Adrenal gland (tissue), 12 donors: ENCODE results near the gene ZNF215. TPM values are rescaled to one million over a fixed set of nuclear protein-coding genes. Genes with fewer than 3 reads are reported as not detected.

Experiments used
- DNase-seq, 7 donors: peaks; one replicate each; pipeline ENCODE4 v3.0.0-alpha.2; 2019 to 2020
- H3K27ac ChIP-seq, 5 donors: fragments of 200-600 bp; sonication (generic) in 4 of 5; 1 replicate in 3 of 5; 2 replicates in 2 of 5; pipeline versions ENCODE4 v1.5.1 to v1.8.0; 2016 to 2020; ENCODE audit warnings: mild to moderate bottlenecking in 1 of 5
- H3K27me3 ChIP-seq: fragments of 200-600 bp; 2 replicates; pipeline ENCODE4 v1.8.0; 2021
- H3K36me3 ChIP-seq, 2 donors: fragments of 200-600 bp; replicated peaks in 1 of 2; 1 replicate in 1 of 2; 2 replicates in 1 of 2; pipeline versions ENCODE4 v1.5.1 to v1.8.0; 2018 to 2022
- H3K4me1 ChIP-seq, 2 donors: fragments of 200-600 bp; replicated peaks in 1 of 2; 1 replicate in 1 of 2; 2 replicates in 1 of 2; pipeline versions ENCODE4 v1.5.1 to v1.8.0; 2018 to 2021
- H3K4me3 ChIP-seq, 4 donors: fragments of 200-600 bp; sonication (generic) in 3 of 4; one replicate each; pipeline ENCODE4 v1.5.1; 2016 to 2018
- H3K9me3 ChIP-seq, 3 donors: fragments of 200-600 bp; sonication (generic) in 1 of 3; replicated peaks in 1 of 3; 1 replicate in 2 of 3; 2 replicates in 1 of 3; pipeline versions ENCODE4 v1.5.1 to v1.8.0; 2016 to 2021
- CTCF ChIP-seq, 6 experiments: fragments of 450-650 bp in 4 of 6; fragments of 200-600 bp in 2 of 6; sonication (generic) in 1 of 6; IDR thresholded peaks; 1 replicate in 5 of 6; 2 replicates in 1 of 6; pipeline versions ENCODE4 v1.5.1 to v1.8.0; 2016 to 2021; ENCODE audit warnings: antibody characterized with exemption in 6 of 6, mild to moderate bottlenecking in 2 of 6, moderate library complexity in 1 of 6
- POLR2A ChIP-seq, 2 donors: fragments of 450-650 bp; IDR thresholded peaks; one replicate each; pipeline ENCODE4 v1.6.1; 2017; ENCODE audit warnings: antibody characterized with exemption in 2 of 2, mild to moderate bottlenecking in 2 of 2, moderate library complexity in 1 of 2
- WGBS, 4 donors: extraction: QIAGEN DNeasy Blood & Tissue Kit in 2 of 4; methylation state at CpG; one replicate each; pipeline versions ENCODE4 v1.1.5 to v1.1.7; 2013 to 2017; 5-methylcytosine and 5-hydroxymethylcytosine counted together
- intact Hi-C, 2 donors: fragments of 100-400 bp; cut with DNase I; formaldehyde crosslinking; loops; one replicate each; pipeline versions ENCODE4 v1.14.1 to v1.15.0; 2022 to 2023
- polyA plus RNA-seq, 3 donors: library from polyadenylated mRNA; stranded (reverse); fragments of 200-250 nt in 2 of 3; fragments of 350-450 nt in 1 of 3; fragmentation: Illumina TruSeq in 1 of 3; extraction: RNeasy Lipid Tissue Mini Kit (QIAGEN cat#74804) in 1 of 3; gene quantifications; one replicate each; pipeline ENCODE4 v1.2.3, GENCODE V29; 2013 to 2014
- total RNA-seq, 9 donors: library from RNA; depleted of rRNA in 4 of 9; stranded (reverse); fragments of >200 nt in 4 of 9; fragments of 120-200 nt in 1 of 9; fragmentation: NEBNext Ultra II Directional in 1 of 9; extraction: Animal tissue kit (Norgen Biotek cat#: 25700) in 1 of 9; gene quantifications; one replicate each; pipeline versions ENCODE4 v1.1.0 to v1.2.4, GENCODE V29; 2013 to 2023
- donor health status: healthy with polysubstance abuse.
- donor health status: Bipolar disorder and iron deficiency.
- donor health status: DM: yes; HTN: yes; CAD: no.
- donor health status: DM: no; HTN: no; CAD: no.
- donor health status: DM: no; HTN: no; CAD: no.
- donor health status: DM: yes; HTN: yes; CAD: no.

Gene ZNF215
- total and polyA plus RNA-seq, 12 donors: 0.34 to 2.6 (median 1.4) TPM

DNA sequence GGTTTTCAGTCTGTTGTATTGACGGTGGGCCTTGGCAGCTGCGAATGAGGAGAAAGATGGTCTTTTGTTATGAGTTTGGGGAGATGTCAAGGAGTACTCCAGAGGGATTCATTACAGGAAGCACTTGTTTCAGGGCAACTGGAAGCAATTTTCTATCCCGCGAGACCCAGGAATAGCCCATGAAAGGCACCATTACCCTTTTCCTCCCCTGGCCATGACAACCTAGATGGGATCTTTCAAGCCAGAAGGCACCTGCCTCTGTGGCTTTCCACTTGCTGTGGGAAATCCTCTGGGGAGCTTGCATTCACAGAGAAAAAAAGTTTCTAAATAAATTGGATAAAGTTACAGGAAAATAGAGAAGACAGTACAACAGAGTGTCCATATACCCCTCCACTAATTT, 2.7 kb downstream of the ZNF215 start:
- intact Hi-C loops: no loop called here
- 63 to 73% (median 65%) methylated on average over 4 of the region's 4 CpGs for WGBS, 4 donors
- no peak for DNase-seq
- Histone ChIP-seq H3K9me3 (no peaks in the 10 kb centered on the region), H3K4me1 (no peaks in the 10 kb centered on the region), H3K36me3 (no peaks in the 10 kb centered on the region), H3K27me3 (no peaks in the 10 kb centered on the region), H3K4me3 (no peak overlapping the region), H3K27ac (no peak overlapping the region)
- no peak for TF ChIP-seq CTCF (IDR thresholded peaks at IDR 0.05)
- TF ChIP-seq POLR2A (IDR thresholded peaks at IDR 0.05): no peak

DNA sequence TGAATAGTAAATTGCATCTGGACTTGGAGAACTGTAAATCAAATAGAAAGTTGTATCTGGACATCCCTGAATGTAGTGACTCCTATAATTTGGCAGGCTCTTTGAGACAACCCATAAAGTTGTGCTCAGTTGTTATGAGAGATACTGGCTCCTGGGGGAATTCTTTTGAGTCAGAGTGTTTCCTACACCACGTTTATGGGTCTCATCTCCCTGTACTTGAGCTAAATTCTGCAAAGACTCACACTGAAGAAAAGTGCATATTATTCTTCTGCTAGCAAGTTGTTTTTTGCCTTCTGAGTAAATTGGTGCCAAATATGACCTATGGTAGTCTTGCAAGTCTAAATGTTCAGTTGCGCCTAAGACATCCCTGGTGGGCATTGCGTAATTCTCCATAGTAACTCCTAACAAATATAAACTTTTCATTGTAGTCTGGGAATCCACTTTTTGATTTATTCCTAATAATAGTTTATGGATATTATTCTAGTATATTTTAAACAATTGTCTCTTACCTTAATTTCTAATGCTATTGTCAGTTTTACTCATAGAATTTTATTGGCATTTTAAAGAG, 5.0 kb downstream of the ZNF215 start:
- H3K4me1 ChIP-seq: no peaks in the 10 kb centered on the region
- H3K36me3 ChIP-seq: no peaks in the 10 kb centered on the region
- no peak overlapping the region for H3K27ac ChIP-seq
- WGBS, 4 donors: 80 to 93% (median 83%) methylated on average over 3 of the region's 3 CpGs
- no peaks in the 10 kb centered on the region for H3K9me3 ChIP-seq
- intact Hi-C loops: no loop called here
- H3K4me3 ChIP-seq: no peak overlapping the region
- no peak for TF ChIP-seq CTCF (IDR thresholded peaks at IDR 0.05)
- no peak for TF ChIP-seq POLR2A (IDR thresholded peaks at IDR 0.05)
- no peaks in the 10 kb centered on the region for H3K27me3 ChIP-seq
- no peak for DNase-seq

DNA sequence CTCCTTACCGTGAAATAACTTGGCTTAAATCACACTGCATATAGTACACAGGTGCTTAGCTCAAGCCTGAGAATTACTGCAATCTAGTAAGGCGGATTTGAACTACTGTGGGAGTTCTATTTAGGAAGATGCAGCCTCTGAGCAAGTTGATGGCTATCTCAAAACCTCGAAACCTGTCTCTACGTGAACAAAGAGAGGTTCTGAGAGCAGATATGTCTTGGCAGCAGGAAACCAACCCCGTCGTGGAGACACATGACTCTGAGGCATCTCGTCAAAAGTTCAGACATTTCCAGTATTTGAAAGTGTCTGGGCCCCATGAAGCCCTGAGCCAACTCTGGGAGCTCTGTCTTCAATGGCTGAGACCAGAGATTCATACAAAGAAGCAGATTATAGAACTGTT, 5.9 kb downstream of the ZNF215 start:
- no peak for DNase-seq
- no peaks in the 10 kb centered on the region for H3K36me3 ChIP-seq
- no peaks in the 10 kb centered on the region for H3K9me3 ChIP-seq
- WGBS, 4 donors: 77 to 85% (median 78%) methylated on average over 7 of the region's 7 CpGs
- intact Hi-C loops: no loop called here
- H3K4me3 ChIP-seq: no peak overlapping the region
- TF ChIP-seq CTCF (IDR thresholded peaks at IDR 0.05) (no peak), POLR2A (IDR thresholded peaks at IDR 0.05) (no peak)
- H3K27me3 ChIP-seq: no peaks in the 10 kb centered on the region
- no peak overlapping the region for H3K27ac ChIP-seq
- no peaks in the 10 kb centered on the region for H3K4me1 ChIP-seq

GRCh38 chr11:6941970-6942369, 15.7 kb downstream of the ZNF215 start:
- no peak overlapping the region for H3K4me3 ChIP-seq

More at GRCh38 chr11:6941970-6942369, 15.7 kb downstream of the ZNF215 start:
- TF ChIP-seq CTCF (IDR thresholded peaks at IDR 0.05) (no peak), POLR2A (IDR thresholded peaks at IDR 0.05) (no peak)
- intact Hi-C loops: no loop called here
- Histone ChIP-seq H3K27me3 (no peaks in the 10 kb centered on the region), H3K36me3 (no peaks in the 10 kb centered on the region), H3K9me3 (no peaks in the 10 kb centered on the region), H3K27ac (no peak overlapping the region), H3K4me1 (no peaks in the 10 kb centered on the region)
- DNase-seq: no peak
